Urinary bladder (tissue), 4 donors: Measurements from ENCODE around the gene CAPN14. TPM values are rescaled to one million over a fixed set of nuclear protein-coding genes. Genes with fewer than 3 reads are reported as not detected.
A peak's percentile ranks its signal among the peaks of the same experiment; 100 is the strongest.
"Not testable (repeated sequence)": the region's sequence is repeated elsewhere in the genome, so short reads cannot be mapped to it uniquely, and the experiment has no call there.

Experiments
- DNase-seq: peaks from one replicate; pipeline ENCODE4 v3.0.0-alpha.2; 2015; ENCODE audit errors: extremely low spot score
- H3K27ac ChIP-seq: one replicate; pipeline ENCODE4 v1.5.1; 2013; ENCODE audit warnings: low read depth, mild to moderate bottlenecking, moderate library complexity
- H3K36me3 ChIP-seq: one replicate; pipeline ENCODE4 v1.6.1; 2013; ENCODE audit warnings: mild to moderate bottlenecking, moderate library complexity; ENCODE audit not compliant: insufficient read depth
- H3K4me1 ChIP-seq: one replicate; pipeline ENCODE4 v1.6.1; 2013; ENCODE audit warnings: mild to moderate bottlenecking, moderate library complexity; ENCODE audit not compliant: insufficient read depth
- H3K4me3 ChIP-seq: one replicate; pipeline ENCODE4 v1.5.1; 2013; ENCODE audit warnings: low read depth, low read length
- WGBS: extraction: QIAGEN DNeasy Blood & Tissue Kit; methylation state at CpG from one replicate; pipeline ENCODE4 v1.1.7; 2013; 5-methylcytosine and 5-hydroxymethylcytosine counted together
- polyA plus RNA-seq: library from polyadenylated mRNA; stranded (reverse); fragments of 200-250 nt; gene quantifications from one replicate; pipeline ENCODE4 v1.2.3, GENCODE V29; 2013
- total RNA-seq: library from RNA; depleted of rRNA; stranded (reverse); fragments of >200 nt; gene quantifications from one replicate; pipeline ENCODE4 v1.2.3, GENCODE V29; 2014
- donor health status: healthy with polysubstance abuse.
- donor health status: healthy.

Gene CAPN14
- total and polyA plus RNA-seq, 2 donors, result 0.42 to 0.44 TPM

GRCh38 chr2:31190188-31190587 is 27.1 kb downstream of the CAPN14 start:
- Histone ChIP-seq H3K4me1 (no peaks in the 10 kb centered on the region), H3K4me3 (no peak overlapping the region), H3K36me3 (no peaks in the 10 kb centered on the region), H3K27ac (no peak overlapping the region)
- no peak for DNase-seq
- WGBS, result 84% methylated on average over 1 of the region's 1 CpG

GRCh38 chr2:31189141-31189540 is 28.2 kb downstream of the CAPN14 start:
- Histone ChIP-seq H3K4me3 (no peak overlapping the region), H3K4me1 (no peaks in the 10 kb centered on the region), H3K27ac (no peak overlapping the region), H3K36me3 (no peaks in the 10 kb centered on the region)
- no peak for DNase-seq
- WGBS, result 82% methylated on average over 4 of the region's 4 CpGs

DNA sequence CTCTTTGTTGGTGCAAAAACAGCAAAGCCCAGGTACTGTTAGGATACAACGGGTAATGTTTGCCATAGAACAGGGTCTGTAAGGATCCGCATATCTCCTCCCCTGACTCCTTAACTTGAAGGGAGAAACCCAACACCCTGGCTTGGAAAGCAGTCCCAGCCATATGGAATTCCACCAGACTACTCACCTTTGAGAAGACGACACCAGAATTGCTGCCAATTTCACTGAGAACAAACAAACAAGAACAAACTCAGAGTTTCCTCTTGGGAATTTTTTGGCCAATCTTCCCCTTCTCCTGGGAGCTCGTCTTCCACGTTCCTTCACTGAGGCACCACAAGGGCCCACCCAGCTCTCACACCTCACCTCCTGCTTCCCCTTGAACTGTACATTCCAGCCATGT is 29.2 kb downstream of the CAPN14 start:
- H3K4me3 ChIP-seq, result no peak overlapping the region
- DNase-seq, result no peak
- 54% methylated on average over 5 of the region's 5 CpGs for WGBS
- no peaks in the 10 kb centered on the region for H3K4me1 ChIP-seq
- no peaks in the 10 kb centered on the region for H3K36me3 ChIP-seq
- H3K27ac ChIP-seq, result no peak overlapping the region

GRCh38 chr2:31187166-31187565 is 30.1 kb downstream of the CAPN14 start:
- DNase-seq, result no peak
- Histone ChIP-seq H3K27ac (no peak overlapping the region), H3K36me3 (no peaks in the 10 kb centered on the region), H3K4me1 (no peaks in the 10 kb centered on the region), H3K4me3 (no peak overlapping the region)
- 85% methylated on average over 4 of the region's 4 CpGs for WGBS

DNA sequence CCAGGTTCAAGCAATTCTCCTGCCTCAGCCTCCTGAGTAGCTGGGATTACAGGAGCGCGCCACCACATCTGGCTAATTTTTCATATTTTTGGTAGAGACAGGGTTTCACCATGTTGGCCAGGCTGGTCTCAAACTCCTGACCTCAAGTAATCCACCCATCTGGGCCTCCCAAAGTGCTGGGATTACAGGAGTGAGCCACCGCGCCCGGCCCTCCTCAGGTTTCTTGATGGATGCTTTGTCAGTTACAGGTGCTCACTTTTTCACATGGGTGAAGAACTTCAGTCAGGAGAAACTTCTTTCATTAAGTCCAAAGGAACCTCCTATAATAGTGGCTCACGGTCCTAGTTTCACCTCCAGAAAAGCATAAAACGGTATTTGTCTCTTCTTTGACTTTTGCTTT is 33.3 kb downstream of the CAPN14 start:
- H3K36me3 ChIP-seq, H3K4me3 ChIP-seq, H3K27ac ChIP-seq, H3K4me1 ChIP-seq, DNase-seq: not testable (repeated sequence)
- WGBS, result 95% methylated on average over 7 of the region's 7 CpGs

- no peak overlapping the region for H3K4me3 ChIP-seq
- no peaks in the 10 kb centered on the region for H3K4me1 ChIP-seq
- DNase-seq, result no peak
- 86% methylated on average over 10 of the region's 10 CpGs for WGBS
- H3K36me3 ChIP-seq, result no peaks in the 10 kb centered on the region
- H3K27ac ChIP-seq, result no peak overlapping the region
Observed at GRCh38 chr2:31176742-31177141, 40.6 kb downstream of the CAPN14 start.

DNA sequence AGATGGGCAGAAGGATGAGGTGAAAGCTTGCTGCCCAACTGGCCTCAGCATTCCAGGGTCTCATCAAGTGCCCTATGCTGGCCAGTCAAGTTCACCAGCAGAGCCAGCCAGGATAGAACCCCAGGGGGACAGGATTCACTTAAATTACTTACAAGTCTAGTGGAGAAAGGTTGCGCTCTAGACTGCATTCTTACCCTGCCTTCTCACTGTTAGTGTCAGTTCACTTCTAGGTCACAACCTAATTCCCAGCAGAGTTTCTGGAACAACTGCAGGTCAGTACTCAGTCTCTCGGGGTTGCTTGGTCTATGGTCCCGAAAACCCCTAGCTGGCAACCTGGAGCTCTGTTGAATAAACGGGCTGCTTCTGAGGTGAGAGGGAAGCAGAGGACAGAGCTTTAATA is 46.2 kb downstream of the CAPN14 start:
- DNase-seq, result no peak
- no peaks in the 10 kb centered on the region for H3K4me1 ChIP-seq
- WGBS, result 81% methylated on average over 4 of the region's 4 CpGs
- no peaks in the 10 kb centered on the region for H3K36me3 ChIP-seq
- no peak overlapping the region for H3K4me3 ChIP-seq
- H3K27ac ChIP-seq, result no peak overlapping the region

DNA sequence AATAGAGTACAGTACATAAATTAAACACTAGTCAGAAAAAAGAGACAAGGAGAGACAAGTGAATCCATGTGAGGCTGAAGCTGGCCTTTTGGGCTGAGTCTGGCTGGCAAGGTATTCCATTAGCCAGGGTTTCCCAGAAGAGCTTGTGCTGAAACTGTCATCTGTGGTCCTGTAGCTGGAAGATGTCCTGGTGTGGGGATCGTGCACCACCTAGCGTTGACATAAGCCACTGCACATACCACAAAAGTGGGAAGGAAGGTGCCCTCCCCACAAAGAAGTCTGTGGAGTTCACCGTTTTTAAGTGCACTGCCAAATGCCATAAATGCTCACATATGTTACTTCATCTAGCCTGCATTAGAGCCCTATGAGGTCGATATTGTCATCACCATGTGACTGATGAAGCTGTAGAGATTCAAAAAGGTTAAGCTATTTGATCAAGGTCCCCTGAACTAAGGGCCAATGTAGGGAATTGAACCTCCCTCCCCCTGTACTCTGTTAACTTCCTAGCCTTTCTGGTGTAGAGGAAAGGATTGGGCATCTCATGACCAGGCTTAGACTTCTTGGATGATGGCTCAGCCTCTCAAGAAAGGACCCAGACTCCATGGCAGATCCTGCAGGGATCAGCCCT is 47.1 kb downstream of the CAPN14 start:
- Histone ChIP-seq H3K36me3 (no peaks in the 10 kb centered on the region), H3K27ac (no peak overlapping the region), H3K4me1 (no peaks in the 10 kb centered on the region), H3K4me3 (no peak overlapping the region)
- WGBS, result 0% methylated on average over 4 of the region's 4 CpGs
- DNase-seq, result peak; percentile 10

GRCh38 chr2:31168291-31168690 is 49.0 kb downstream of the CAPN14 start:
- Histone ChIP-seq H3K4me1 (no peaks in the 10 kb centered on the region), H3K4me3 (no peak overlapping the region), H3K36me3 (no peaks in the 10 kb centered on the region), H3K27ac (no peak overlapping the region)
- DNase-seq, result no peak
- WGBS, result 92% methylated on average over 6 of the region's 6 CpGs

GRCh38 chr2:31166925-31167324 is 50.4 kb downstream of the CAPN14 start:
- WGBS, result 68% methylated on average over 1 of the region's 1 CpG

GRCh38 chr2:31163011-31163539 is 54.2 kb downstream of the CAPN14 start:
- WGBS, result 38% methylated on average over 6 of the region's 6 CpGs
- no peaks in the 10 kb centered on the region for H3K4me1 ChIP-seq
- DNase-seq, result no peak

More at GRCh38 chr2:31166925-31167324, 50.4 kb downstream of the CAPN14 start:
- H3K27ac ChIP-seq, result no peak overlapping the region
- no peaks in the 10 kb centered on the region for H3K4me1 ChIP-seq
- no peak overlapping the region for H3K4me3 ChIP-seq
- no peaks in the 10 kb centered on the region for H3K36me3 ChIP-seq
- no peak for DNase-seq

DNA sequence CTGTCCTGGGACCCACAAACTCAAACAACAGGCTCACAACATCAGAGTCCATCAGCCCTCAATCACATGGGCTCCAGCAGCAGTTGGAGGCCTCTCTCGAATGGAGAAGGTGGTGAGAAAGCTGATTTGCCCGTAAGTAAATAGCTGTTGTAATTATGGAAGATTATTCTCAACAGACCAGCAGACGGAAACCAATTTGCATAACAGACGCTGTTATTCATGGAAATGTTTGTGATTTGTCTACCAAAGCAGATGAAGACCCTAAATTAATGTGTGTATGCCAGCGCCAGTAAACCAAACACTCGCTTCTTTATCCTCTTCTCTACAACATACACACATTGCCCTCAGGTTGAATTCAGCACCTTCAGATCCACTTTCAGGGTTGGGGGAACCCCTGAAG is 55.7 kb downstream of the CAPN14 start:
- DNase-seq, result no peak
- Histone ChIP-seq H3K4me3 (no peak overlapping the region), H3K27ac (no peak overlapping the region), H3K36me3 (no peaks in the 10 kb centered on the region), H3K4me1 (no peaks in the 10 kb centered on the region)
- 83% methylated on average over 6 of the region's 6 CpGs for WGBS

More at GRCh38 chr2:31163011-31163539, 54.2 kb downstream of the CAPN14 start:
- Histone ChIP-seq H3K27ac (no peak overlapping the region), H3K36me3 (no peaks in the 10 kb centered on the region), H3K4me3 (no peak overlapping the region)

DNA sequence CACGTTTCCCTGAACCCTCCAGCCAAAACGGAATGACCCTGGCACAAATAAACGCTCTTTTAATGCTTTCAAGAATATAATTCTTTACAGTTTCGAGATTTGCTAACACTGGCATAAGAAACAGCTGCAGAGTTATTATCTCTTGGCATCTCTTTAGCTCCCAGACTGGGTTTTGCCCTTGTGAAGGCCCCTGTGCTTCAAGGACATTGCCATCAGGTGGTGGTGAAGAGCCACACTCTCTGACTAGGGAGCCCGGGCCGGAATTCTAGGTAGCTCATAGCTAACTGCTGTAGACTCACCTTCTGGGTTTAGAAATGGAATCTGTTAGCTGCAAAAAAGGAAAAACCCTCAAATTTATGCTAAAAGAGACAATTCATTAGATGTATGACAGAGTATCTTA is 65.8 kb downstream of the CAPN14 start:
- Histone ChIP-seq H3K36me3 (no peaks in the 10 kb centered on the region), H3K4me1 (no peaks in the 10 kb centered on the region), H3K27ac (no peak overlapping the region), H3K4me3 (no peak overlapping the region)
- no peak for DNase-seq
- WGBS, result 69% methylated on average over 6 of the region's 6 CpGs

- Histone ChIP-seq H3K27ac (no peak overlapping the region), H3K4me1 (no peaks in the 10 kb centered on the region), H3K36me3 (no peaks in the 10 kb centered on the region), H3K4me3 (no peak overlapping the region)
- DNase-seq, result no peak
- WGBS, result 83% methylated on average over 6 of the region's 6 CpGs
Observed at GRCh38 chr2:31150120-31150670, 67.1 kb downstream of the CAPN14 start.
